ENCODE data around the gene PHF2. TPM values are rescaled to one million over a fixed set of nuclear protein-coding genes. Genes with fewer than 3 reads are reported as not detected.

PHF2 gene
- total and polyA plus RNA-seq, 2 of the 8 experiments (the other 6 are each of a cell fraction or from before 2014, with no cell fraction given): 3.4 to 9.4 TPM

DNA sequence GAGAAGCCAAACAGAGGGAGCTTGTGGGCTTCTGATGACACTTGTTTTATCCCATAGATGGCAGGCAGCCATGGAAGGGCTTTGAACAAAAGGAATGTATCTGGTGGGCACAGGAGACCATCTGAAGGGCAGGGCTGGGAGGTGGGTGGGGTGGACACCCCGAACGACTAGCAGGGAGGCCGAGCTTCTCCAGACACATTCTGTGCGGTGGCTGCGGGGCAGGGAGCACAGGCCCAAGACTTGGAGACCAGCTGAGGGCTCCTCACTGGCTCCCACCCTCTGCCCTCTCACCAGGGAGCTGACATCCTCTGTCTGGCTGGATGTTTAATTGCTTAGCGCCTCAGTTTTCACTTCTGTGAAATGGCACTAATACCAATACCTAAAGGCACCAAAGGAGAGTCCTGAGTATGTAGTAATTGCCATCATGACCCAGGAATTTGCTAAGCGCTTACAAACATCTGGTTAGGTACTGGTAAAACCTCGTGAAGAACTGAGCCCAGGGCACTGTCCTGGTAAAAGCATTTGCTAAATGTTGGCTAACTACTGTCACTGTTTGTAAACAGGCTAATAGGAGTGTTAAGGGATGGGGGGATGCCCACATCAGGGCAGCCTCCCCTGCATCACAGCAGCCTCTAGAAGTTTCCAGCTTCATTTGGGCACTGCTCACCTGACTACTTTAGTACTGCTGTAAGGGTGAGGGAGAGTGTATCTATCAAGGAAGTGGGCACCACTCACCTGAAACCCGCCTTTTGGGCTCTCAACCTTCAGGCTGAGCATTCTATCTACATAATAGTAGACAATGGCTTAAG is 2.1 kb upstream of the PHF2 start:
- POLR2A ChIA-PET (ENCODE audit: partially characterized antibody): interaction anchor here (0.6 to 2.1 kb wide), 4 partner anchors 8 to 1405 kb away, joined by 3 to 10 read pairs (median 6); no protein-coding TSS in a partner anchor
- CTCF ChIA-PET (ENCODE audit: partially characterized antibody): interaction anchor here (1.0 to 2.7 kb wide), 5 partner anchors 9 to 19 kb away, joined by 3 to 9 read pairs (median 5); no protein-coding TSS in a partner anchor
- H3K4me2 ChIP-seq (ENCODE audit: insufficient read depth in 1 of 2, low read depth in 2 of 2, low read length in 2 of 2): peak overlapping the region; percentile 91 to 99; a peak in 2 of 4 replicates
- TF ChIP-seq, protein P1, sequence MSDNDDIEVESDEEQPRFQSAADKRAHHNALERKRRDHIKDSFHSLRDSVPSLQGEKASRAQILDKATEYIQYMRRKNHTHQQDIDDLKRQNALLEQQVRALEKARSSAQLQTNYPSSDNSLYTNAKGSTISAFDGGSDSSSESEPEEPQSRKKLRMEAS (IDR thresholded peaks at IDR 0.05): no peak
- TF ChIP-seq CREB1 (IDR thresholded peaks at IDR 0.05) (no peak), HDAC2 (IDR thresholded peaks at IDR 0.05; ENCODE audit: borderline replicate concordance in 1 of 2, low read depth in 2 of 2, low read length in 2 of 2) (no peak), KDM1A (IDR thresholded peaks at IDR 0.05; ENCODE audit: borderline replicate concordance, low read length) (no peak), SP4 (IDR thresholded peaks at IDR 0.05; ENCODE audit: low read length) (no peak), KDM4A (IDR thresholded peaks at IDR 0.05; ENCODE audit: low read depth, low read length, severe bottlenecking) (no peak), ASH2L (IDR thresholded peaks at IDR 0.05; ENCODE audit: low read length) (no peak), POLR2AphosphoS5 (IDR thresholded peaks at IDR 0.05; ENCODE audit: low read depth, low read length) (no peak), GTF2F1 (IDR thresholded peaks at IDR 0.05; ENCODE audit: borderline replicate concordance, low read depth, low read length) (no peak), MAFK (IDR thresholded peaks at IDR 0.05; ENCODE audit: low read depth, low read length) (no peak), GABPA (IDR thresholded peaks at IDR 0.05; ENCODE audit: borderline replicate concordance, insufficient read depth, low read length) (no peak), CBX8 (IDR thresholded peaks at IDR 0.05; ENCODE audit: borderline replicate concordance, low read depth, low read length) (no peak)

More for the DNA sequence above, 2.1 kb upstream of the PHF2 start:
- no peak overlapping the region for H2AFZ ChIP-seq (ENCODE audit: low read length)
- 83% methylated on average over 9 of the region's 9 CpGs; no CpG with 5 or more reads in 1 of the 2 experiments for WGBS, 2 experiments (ENCODE audit: extremely low coverage in 1 of 2, insufficient coverage in 1 of 2, insufficient read length in 1 of 2, insufficient replicate concordance in 2 of 2, low coverage in 1 of 2, low lambda C conversion rate in 2 of 2, missing lambda C conversion rate in 1 of 2)
- H3K27me3 ChIP-seq (replicated peaks in 1 of 4; ENCODE audit: control insufficient read depth in 3 of 4, extremely low read depth in 1 of 4, insufficient read depth in 3 of 4, low read length in 3 of 4): peaks cover 0 to 16% (median 8%) of the 10 kb centered on the region in 4 experiments; a peak in 5 of 7 replicates
- 0 out of 4 replicates have a peak, but pooled peaks cover 0 to 4% of the 10 kb centered on the region in 2 experiments for H3K9me3 ChIP-seq (ENCODE audit: insufficient read depth in 2 of 2, low read depth in 1 of 2, low read length in 1 of 2)
- peaks cover 2 to 7% of the 10 kb centered on the region in 2 experiments for H4K20me1 ChIP-seq (replicated peaks in 1 of 2; ENCODE audit: control insufficient read depth in 1 of 2, insufficient read depth in 2 of 2, low read length in 2 of 2)
- no peak overlapping the region for H4K5ac ChIP-seq (ENCODE audit: insufficient read length, low read depth, low read length)
- H3K27ac ChIP-seq (ENCODE audit: low read depth, low read length): no peak overlapping the region
- FAIRE-seq (no peak), DNase-seq (ENCODE audit: low read depth in 1 of 2, low spot score in 2 of 2) (no peak)
- H3K23ac ChIP-seq (ENCODE audit: insufficient read length): no peak overlapping the region
- no peak overlapping the region for H3K56ac ChIP-seq (replicated peaks; ENCODE audit: insufficient read length, low read depth, low read length)
- H2BK120ac ChIP-seq (replicated peaks; ENCODE audit: low read depth, low read length): no peak overlapping the region
- peaks cover 0 to 5% of the 10 kb centered on the region in 2 experiments; a peak in 2 of 4 replicates for H3K79me2 ChIP-seq (ENCODE audit: control insufficient read depth in 1 of 2, insufficient read depth in 2 of 2, low read length in 2 of 2)
- H2AK5ac ChIP-seq (ENCODE audit: low read depth, low read length): no peak overlapping the region
- H4K8ac ChIP-seq (ENCODE audit: extremely low read depth, insufficient read depth, low read length): no peak overlapping the region
- H3K36me3 ChIP-seq (ENCODE audit: control insufficient read depth in 2 of 4, insufficient read depth in 4 of 4, low read length in 3 of 4): no peaks in the 10 kb centered on the region
- peaks cover 3 to 17% (median 10%) of the 10 kb centered on the region in 4 experiments for H3K4me1 ChIP-seq (replicated peaks in 1 of 4; ENCODE audit: control insufficient read depth in 3 of 4, insufficient read depth in 4 of 4, low read length in 3 of 4)
- no peak overlapping the region for H2BK20ac ChIP-seq (ENCODE audit: low read length)
- H3K4ac ChIP-seq (replicated peaks; ENCODE audit: insufficient read length, low read depth, low read length): no peak overlapping the region
- no peak overlapping the region for H2BK15ac ChIP-seq (ENCODE audit: low read length)
- no peak overlapping the region for H3K9ac ChIP-seq (replicated peaks in 1 of 4; ENCODE audit: extremely low read depth in 1 of 4, low read depth in 3 of 4, low read length in 3 of 4)
- 0 out of 2 replicates have a peak overlapping the region, but pooled peaks have one; percentile 27 for H2BK12ac ChIP-seq (ENCODE audit: low read depth, low read length)
- H3K18ac ChIP-seq (ENCODE audit: extremely low read depth, low read length): no peak overlapping the region
- no peak overlapping the region for H3K4me3 ChIP-seq (ENCODE audit: extremely low read depth in 1 of 4, insufficient read depth in 2 of 4, low read depth in 3 of 4, low read length in 4 of 4)
- H3K23me2 ChIP-seq (ENCODE audit: low read depth, low read length): peaks cover 9% of the 10 kb centered on the region; the same call in 1 of the 2 replicates
- no peak overlapping the region for H3K14ac ChIP-seq (ENCODE audit: insufficient read length)
- no peak overlapping the region for H2BK5ac ChIP-seq (ENCODE audit: low read depth, low read length)
- H3K79me1 ChIP-seq (ENCODE audit: low read depth, low read length): peaks cover 4% of the 10 kb centered on the region; the same call in 1 of the 2 replicates
- no peak overlapping the region for H4K91ac ChIP-seq (replicated peaks; ENCODE audit: insufficient read length, low read length)

Data from H1 (cell line).